GM19328 (cell line): ENCODE measurements around the gene INTS1.
A peak's percentile ranks its signal among the peaks of the same experiment; 100 is the strongest.
"Not testable (repeated sequence)": the region's sequence is repeated elsewhere in the genome, so short reads cannot be mapped to it uniquely, and the experiment has no call there.

Experiments used
- ATAC-seq: cut with Tn5 transposase; IDR thresholded peaks from one replicate; pipeline ENCODE4 v1.9.1; 2021; ENCODE audit warnings: mild to moderate bottlenecking, moderate library complexity; ENCODE audit not compliant: unreplicated experiment

The INTS1 gene

DNA sequence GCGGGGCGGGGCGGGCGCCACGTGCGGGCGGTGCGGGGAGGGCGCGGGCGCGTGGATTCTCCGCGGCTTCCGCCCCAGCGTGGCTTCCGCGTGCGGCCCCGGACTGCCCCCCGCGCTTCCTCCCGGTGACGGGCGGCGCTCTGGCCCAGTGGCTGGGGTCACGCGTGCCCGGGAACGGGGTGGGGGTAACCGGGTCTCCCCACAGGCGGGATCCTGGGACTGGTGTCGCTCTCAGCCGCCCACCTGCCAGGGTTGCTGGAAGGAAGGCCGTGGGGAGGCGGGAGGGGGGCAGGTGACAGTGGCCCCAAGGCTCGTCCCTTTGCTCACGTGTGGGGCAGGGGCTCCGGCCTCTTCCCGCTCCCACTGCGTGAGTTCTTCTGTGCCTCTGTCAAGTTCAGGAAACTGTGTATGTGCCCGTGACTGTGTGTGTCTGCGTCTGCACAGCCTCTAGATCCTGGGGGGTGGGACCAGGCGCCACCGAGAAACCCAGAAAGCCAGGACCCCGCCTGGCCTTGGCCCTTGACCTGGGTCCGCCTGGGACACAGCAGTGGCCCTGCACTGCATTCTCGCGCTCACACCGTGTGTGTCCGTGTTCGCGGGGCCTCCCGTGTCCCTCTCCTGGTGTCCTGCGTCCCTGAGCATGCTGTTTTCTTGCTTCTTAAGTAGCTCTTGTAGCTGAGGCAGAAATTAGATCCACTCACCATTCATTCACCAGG lies 27.2 kb upstream of the INTS1 start:
- no peak for ATAC-seq

DNA sequence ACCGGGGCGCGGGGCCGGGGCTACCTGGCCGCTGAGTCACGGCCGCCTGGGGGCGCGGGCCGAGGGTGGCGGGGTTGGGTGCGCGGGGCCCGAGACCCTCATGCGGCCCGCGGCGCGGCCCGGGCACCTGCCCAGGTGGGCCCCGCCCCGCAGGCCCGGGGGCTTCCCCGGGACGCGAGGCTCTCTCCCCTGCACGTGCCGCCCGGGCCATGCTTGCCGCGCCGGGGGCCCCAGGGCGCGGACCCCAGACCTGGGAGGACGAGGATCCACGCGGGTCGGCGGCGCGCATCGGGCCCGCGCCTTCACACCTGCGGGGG lies 26.7 kb upstream of the INTS1 start:
- ATAC-seq, result no peak

DNA sequence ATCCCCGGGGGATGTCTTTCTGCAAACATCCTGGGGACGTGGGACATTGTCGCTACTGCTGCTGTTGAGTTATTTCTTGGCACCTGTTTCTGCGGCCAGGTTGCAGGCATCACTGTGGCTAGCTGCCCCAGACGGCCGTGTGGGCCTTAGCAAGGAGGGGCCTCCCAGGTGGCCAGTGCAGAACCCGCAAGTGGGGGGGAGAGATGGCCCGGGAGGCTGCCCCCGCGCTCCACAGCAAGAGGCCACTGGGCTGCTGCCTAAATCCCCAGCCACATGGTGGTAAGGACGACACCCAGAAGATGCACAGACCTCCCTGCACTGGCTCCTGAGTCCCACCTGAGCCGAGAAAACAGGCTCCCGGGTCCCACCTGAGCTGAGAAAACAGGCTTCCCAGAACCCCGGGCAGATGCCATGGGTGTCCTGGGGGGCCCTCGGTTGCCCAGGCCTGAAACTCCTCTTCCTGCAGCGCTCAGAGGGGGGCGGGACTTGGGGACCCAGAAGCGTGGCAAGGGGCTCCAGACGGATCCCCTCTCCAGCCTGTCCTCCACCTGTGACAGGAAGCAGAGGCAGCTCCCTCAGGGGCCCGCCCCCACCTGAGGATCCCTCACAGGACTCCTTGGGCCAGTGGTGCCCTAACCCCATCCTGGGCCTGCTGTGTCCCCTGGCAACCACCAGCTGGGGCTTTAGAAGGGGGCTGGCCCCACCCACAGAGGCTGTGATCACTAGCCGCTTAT lies 25.4 kb upstream of the INTS1 start:
- ATAC-seq, result no peak

DNA sequence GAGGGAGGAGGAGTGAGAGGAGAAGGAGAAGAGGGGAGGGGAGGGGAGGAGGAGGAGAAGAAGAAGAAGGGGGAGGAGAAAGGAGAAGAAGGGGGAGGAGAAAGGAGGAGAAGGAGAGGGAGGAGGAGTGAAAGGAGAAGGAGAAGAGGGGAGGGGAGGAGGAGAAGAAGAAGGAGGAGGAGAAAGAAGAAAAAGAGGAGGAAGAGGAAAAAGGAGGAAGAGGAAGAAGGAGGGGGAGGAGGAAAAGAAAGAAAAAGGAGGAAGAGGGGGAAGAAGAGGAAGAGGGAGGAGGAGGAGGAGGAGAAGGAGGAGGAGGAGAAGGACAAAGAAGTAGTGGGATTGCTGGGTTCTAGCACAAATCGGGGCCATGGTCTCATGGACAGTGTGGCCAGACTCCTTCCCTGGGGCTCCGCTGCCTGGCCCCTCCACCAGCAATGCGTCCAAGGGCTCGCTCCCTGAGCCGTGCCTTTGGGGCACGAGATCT lies 22.1 kb upstream of the INTS1 start:
- no peak for ATAC-seq

DNA sequence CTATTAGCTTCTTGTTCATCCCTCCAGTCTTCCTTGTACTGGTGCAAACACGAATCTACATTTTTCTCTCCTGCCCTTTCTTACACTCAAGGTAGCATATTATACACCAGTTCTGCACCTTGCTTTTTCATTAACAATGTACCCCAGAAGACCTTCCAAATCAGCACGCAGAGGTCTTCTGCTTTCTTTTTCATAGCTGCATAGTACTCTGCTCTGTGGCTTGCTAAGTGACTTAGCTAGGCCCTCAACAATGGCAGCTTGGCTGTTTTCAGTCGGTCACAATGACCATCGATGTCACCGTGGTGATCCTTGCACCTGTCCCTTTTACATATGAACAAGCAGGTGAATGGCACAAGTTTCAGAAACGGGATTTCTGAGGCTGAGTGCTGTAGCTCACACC lies 21.2 kb upstream of the INTS1 start:
- ATAC-seq, result no peak

DNA sequence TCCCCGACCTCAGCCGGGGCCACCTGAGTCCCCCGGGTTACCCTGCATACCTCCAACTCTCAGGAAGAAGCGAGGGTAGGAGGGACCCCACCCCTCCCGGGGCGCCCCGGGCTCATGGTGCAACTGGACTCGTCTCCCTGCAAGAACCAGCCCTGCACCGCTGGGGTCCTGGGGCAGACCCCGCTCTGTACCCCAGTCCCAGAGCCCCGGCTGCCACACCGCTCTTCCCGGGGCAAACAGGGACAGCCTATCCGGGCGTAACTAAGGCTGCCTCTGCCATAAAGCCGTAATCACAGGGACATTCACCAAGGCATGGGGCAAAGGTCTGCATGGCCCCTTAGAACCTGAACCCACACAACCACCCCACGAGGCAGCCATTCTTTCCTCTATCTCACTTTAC lies 19.7 kb upstream of the INTS1 start:
- ATAC-seq, result no peak

DNA sequence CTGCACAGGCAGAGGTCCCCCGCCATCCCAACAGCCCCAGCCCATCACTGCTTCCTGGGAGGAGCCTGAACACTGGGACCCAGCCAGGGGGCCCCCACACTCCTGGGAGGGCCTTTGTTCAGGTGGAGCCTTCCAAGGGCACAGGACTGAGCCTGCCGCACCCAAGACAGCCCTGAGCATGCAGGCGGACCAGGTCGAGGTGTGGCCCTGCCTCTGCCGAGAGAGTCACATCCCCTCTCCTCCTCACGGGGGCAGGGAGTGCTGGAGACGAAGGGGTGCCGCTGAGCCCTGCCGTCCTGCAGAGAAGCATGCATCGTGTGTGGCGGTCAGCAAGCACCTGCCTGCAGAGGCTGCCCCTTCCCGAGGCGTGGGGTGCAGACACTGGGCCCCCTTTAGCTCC lies 19.0 kb upstream of the INTS1 start:
- no peak for ATAC-seq

DNA sequence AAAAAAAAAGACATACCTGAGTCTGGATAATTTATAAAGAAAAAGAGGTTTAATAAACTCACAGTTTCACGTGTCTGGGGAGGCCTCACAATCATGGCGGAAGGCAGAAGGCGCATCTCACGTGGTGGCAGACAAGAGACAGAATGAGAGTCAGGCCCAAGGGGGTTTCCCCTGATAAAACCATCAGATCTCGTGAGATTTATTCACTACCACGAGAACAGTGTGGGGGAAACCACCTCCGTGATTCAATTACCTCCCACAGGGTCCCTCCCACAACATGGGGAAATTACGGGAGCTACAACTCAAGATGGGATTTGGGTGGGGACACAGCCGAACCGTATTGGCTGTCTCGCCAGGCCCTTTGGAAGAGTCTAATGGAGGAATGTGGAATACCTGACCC lies 17.3 kb upstream of the INTS1 start:
- ATAC-seq, result no peak

DNA sequence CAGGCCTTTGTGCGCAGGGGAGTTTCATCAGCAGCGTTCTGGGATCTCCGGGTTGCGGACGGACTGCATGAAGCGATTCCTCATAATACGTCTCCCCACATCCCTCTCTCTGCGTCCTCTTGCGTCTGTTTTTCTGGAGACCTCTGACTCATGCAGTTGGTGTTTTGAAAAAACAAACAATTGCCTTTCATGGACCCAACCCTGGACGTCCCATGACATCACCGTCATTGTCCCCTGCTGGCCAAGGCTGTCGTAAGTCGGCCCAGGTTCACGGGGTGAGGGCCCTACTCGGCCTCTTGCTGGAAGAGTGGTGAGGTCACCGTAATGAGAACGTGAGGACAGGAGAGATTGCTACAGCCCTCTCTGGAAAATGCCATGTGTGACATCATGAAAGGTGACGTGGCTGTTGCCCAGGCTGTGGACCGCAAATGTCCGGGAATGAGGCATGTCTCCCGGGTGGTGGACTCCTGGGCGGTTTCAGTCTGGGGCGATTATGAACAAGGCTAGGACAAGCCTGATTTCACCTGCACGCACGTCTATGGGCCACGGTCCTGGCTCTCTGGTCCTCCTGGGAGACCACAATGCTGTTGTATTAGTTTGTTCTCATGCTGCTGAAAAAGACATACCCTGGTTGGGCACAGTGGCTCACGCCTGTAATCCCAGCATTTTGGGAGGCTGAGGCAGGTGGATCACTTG lies 16.5 kb upstream of the INTS1 start:
- no peak for ATAC-seq

DNA sequence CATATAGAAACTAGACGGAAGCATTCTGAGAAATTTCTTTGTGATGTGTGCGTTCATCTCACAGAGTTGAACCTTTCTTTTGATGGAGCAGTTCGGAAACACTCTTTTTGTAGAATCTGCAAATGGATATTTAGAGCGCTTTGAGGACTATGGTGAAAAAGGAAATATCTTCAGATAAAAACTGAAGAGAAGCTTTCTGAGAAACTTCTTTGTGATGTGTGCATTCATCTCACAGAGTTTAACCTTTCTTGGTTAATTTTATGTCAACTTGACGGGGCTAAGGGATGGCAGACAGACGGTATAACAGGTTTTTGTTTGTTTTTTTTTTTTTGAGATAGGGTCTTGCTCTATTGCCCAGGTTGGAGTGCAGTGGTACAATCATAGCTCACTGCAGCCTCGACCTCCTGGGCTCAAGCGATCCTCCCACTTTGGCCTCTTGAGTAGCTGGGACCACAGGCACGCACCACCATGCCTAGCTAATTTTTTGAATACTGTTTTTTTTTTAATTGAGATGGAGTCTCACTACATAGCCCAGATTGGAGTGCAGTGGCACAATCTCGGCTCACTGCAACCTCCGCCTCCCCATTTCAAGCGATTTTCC lies 15.2 kb upstream of the INTS1 start:
- not testable (repeated sequence) for ATAC-seq

DNA sequence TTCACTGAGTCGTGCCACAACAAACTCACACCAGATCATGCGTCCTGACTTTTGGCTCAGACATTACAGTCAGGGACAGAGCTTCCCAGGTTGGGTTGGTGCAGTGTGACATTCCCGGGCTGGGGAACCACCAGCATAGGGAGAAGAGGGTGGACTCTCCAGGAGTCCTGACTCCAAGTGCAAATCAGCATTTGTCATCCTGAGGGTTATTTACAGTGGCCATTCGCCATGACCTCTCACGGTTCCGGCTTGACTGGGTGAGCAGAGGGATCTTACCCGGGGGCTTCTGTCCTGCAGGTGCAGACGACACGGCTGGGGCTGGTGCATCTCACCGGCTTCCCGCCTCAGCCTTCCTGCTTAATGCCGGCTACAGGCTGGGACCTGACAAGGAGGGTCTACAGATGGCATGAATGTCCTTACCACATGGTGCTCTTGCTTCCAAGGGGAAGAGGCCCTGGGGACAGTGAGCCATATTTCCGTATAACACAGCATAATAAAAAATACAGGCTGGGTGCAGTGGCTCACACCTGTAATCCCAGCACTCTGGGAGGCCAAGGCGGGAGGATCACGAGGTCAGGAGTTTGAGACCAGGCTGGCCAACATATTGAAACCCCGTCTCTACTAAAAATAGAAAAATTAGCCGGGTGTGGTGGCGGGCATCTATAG lies 12.5 kb upstream of the INTS1 start:
- no peak for ATAC-seq

DNA sequence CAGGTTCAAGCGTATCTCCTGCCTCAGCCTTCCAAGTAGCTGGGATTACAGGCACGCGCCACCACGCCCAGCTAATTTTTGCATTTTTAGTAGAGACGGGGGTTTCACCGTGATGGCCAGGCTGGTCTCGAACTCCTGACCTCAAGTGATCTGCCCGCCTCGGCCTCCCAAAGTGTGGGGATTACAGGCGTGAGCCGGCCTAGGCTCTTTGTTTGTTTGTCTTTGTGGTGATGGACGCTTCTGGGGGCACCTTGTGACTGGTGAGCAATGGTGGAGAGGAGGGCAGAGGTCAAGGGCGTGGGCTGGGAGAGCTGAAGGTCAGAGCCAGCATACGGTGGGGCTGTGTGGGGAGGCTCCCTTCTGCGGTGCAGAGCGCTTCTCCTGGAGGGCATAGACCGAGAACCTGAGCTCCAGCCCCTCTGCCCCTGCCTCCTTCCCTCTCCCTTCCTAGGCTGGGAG lies 11.3 kb upstream of the INTS1 start:
- ATAC-seq, result not testable (repeated sequence)

DNA sequence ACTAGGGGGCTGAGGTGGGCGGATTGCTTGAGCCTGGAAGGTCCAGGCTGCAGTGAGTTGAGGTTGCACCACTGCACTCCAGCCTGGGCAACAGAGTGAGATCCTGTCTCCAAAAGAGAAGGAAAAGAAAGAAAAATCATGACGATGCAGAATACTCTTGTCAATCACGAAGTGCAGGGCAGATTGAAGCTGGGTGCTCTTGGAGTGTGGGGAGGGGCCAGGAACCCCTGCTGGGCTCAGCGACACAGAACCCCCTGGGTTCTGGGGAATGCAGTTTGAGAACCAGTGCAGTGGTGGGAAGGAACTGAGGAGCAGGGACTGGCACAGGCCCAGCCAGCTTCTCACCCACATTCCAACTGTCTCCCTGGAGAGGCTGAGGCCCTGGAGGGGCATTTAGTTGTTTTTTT lies 10.8 kb upstream of the INTS1 start:
- no peak for ATAC-seq

DNA sequence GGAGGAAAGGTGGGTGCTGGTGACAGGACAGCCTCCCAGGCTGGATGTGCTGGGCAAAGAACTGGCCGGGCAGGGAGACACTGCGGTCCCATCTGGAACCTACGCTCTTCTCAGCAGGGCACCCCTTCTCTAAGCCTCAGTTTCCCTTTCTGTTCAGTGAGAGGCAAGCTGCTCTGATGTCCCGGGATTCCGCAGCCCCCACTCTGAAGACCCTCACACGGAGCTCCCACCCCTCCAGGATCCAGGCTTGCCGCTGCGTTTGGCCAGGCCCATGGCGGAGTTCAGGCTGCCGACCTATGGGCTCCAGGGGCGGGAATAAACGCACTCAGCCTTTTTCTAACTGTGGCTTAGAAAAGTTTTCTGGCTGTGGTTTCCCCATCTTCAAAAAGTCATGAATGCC lies 10.2 kb upstream of the INTS1 start:
- ATAC-seq, result no peak

DNA sequence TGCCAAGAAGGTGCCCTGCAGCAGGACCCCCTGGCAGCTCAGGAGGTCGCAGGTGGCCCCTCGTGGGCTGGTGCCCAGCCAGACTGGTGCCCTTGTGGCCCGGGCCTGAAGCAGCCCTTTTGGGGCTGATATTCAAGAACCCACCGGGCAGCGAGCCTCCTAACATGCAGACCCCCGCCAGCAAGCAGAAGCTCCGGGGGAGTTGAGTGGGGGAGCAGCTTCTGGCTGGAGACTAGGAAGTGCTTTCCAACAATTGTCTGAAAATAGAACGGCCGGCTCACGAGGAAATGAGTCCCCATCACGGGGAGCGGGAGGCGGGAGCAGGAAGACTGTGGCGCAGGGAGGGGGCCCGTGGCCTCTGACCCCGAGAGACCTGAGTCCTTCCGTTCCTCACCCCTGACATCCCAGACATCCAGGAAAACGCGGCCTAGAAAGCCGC lies 9.5 kb upstream of the INTS1 start:
- no peak for ATAC-seq

DNA sequence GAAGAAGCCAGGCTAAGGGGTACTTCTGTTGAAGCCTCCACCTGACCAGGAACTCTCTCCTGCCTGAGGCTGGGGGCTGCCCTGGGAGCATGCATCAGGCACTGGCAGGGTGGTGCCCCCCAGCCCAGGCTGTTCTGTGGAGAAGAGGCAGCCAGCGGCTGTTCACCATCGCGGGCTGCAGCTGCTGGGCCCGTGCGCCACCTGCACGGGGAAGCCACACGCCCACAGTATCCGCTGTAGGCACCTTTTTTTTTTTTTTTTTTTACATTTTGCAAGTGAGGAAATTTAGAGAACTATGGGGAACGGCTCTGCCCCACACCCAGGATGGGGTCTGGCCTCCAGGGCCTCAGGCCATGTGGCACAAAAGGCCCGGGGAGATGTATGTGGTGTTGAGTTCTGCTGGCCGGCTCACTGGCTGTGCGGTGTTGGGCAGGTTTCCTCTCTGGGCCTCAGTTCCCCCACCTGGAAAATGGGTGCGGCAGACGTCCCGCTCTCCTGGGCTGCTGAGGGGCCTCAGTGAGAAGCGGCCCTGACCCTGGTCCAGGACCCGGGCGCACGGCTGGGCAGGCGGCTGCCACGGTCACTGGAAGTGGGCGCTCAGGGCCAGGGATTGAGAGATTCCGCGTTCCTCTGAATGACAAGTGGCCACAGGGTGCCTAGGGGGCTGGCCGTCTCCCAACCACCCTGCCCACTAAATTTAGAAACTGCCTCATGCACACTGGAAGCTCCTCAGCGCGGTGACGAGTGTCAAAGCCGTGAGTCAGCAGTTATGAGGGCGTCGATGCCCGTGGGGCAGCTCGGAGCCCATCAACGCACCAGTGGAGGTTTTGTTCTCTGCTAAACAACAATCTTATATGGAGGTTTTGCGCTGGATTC lies 8.8 kb upstream of the INTS1 start:
- ATAC-seq, result peak; percentile 55

DNA sequence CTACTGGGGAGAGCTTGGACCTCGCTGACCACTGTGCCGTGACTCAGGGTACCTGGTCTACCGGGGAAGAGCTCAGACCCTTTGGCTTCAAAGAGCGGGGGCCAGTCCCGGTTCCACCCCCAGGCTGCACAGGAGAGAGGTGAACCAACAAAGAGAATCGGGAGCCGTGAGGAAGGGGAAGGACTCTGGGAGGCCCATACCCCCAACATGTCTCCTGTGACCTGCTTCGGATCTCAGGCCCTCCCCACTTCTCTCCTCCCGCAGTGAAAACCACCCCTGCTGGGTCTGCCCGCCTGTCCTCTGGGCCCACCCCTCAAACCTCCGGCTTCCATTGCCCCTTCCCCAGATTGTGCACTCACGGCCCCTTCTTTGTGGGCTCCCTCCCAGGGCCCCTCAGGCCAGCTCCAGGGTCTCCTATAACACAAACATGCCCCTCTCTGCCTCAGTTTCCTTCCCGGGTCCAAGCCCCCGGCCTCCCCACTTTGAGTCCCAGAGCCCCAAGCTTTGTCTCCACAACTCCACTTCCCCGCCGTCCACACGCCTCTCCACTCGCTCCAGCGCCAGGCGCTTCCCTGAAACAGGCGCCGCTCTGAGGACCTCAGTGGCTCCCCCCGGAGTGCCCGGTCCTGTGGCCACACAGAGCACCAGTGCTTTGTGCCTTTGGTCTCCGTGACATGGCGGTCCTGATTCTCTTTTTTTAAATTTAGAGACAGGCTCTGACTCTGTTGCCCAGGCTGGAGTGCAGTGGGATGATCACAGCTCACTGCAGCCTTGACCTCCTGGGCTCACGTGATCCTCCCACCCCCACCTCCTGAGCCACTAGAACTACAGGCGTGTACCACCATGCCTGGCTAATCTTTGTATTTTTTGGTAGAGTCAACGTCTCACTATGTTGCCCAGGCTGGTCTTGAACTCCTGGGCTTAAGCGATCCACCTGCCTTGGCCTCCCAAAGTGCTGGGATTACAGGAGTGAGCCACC lies 7.5 kb upstream of the INTS1 start:
- no peak for ATAC-seq

DNA sequence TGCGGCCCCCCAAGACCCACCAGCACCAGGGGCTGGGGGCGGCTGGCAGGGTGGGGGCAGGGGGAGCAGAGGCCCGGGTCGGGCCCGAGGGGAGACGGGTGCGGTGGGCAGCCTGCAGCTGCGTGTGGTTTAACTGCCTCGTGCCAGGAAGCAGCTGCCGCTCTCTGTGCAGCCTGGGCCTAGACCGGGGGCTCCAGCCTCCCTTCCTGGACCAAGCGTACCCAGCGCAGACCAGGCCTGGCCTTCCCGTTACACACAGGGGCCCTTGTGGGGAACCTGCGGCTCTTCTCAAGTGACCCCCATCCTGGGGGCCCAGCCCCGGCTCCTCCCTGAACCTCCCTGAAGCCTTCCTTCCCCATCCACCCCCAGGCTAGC lies 6.6 kb upstream of the INTS1 start:
- no peak for ATAC-seq

DNA sequence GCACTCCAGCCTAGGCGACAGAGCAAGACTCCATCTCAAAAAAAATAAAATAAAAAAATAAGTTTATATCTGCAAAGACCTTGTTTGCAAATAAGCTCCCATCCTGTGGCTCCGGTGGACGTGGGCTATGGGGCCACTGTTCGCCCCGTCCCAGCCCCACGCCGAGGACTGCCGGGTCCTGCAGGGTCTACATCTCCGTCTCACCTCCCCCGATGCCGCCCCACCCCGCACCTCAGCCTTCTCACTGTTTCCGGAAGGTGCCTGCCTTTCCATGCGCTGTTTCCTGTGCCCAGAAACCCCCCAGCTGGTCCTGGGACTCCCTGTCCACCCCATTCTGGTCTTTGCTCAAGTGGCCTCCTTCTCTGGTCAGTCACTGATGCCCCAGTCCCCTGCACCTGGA lies 5.0 kb upstream of the INTS1 start:
- no peak for ATAC-seq
